Spleen (tissue), 11 donors: Measurements from ENCODE around the gene OXTR. TPM values are rescaled to one million over a fixed set of nuclear protein-coding genes. Genes with fewer than 3 reads are reported as not detected.

Experiments used
- DNase-seq: peaks from one replicate; pipeline ENCODE4 v3.0.0-alpha.2; 2020
- H3K27ac ChIP-seq, 8 donors: fragments of 200-600 bp; sonication (generic) in 7 of 8; 1 replicate in 4 of 8; 2 replicates in 4 of 8; pipeline versions ENCODE4 v1.5.0 to v1.8.0; 2016 to 2021; ENCODE audit warnings: inconsistent platforms in 4 of 8, mild to moderate bottlenecking in 4 of 8, moderate library complexity in 1 of 8
- H3K27me3 ChIP-seq, 7 donors: fragments of 200-600 bp; sonication (generic) in 6 of 7; replicated peaks in 1 of 7; 1 replicate in 4 of 7; 2 replicates in 3 of 7; pipeline versions ENCODE4 v1.5.0 to v1.8.0; 2016 to 2021; ENCODE audit warnings: inconsistent platforms in 3 of 7, mild to moderate bottlenecking in 1 of 7
- H3K36me3 ChIP-seq, 6 donors: fragments of 200-600 bp; sonication (generic) in 5 of 6; 1 replicate in 4 of 6; 2 replicates in 2 of 6; pipeline versions ENCODE4 v1.5.0 to v1.8.0; 2016 to 2021; ENCODE audit warnings: inconsistent platforms in 2 of 6
- H3K4me1 ChIP-seq, 6 donors: fragments of 200-600 bp; sonication (generic) in 5 of 6; 1 replicate in 3 of 6; 2 replicates in 3 of 6; pipeline versions ENCODE4 v1.5.0 to v1.8.0; 2016 to 2021; ENCODE audit warnings: inconsistent platforms in 3 of 6
- H3K4me3 ChIP-seq, 8 donors: fragments of 200-600 bp; sonication (generic) in 7 of 8; 1 replicate in 4 of 8; 2 replicates in 4 of 8; pipeline versions ENCODE4 v1.5.0 to v1.8.0; 2016 to 2021; ENCODE audit warnings: inconsistent platforms in 4 of 8, mild to moderate bottlenecking in 4 of 8, moderate library complexity in 2 of 8
- H3K9me3 ChIP-seq, 8 donors: fragments of 200-600 bp; sonication (generic) in 7 of 8; 1 replicate in 4 of 8; 2 replicates in 4 of 8; pipeline versions ENCODE4 v1.5.0 to v1.8.0; 2016 to 2021; ENCODE audit warnings: inconsistent platforms in 4 of 8
- CTCF ChIP-seq, 11 experiments: fragments of 200-600 bp in 7 of 11; fragments of 450-650 bp in 4 of 11; sonication (generic) in 4 of 11; IDR thresholded peaks in 8 of 11; conservative IDR thresholded peaks in 3 of 11; 1 replicate in 7 of 11; 2 replicates in 4 of 11; pipeline versions ENCODE4 v1.4.0 to v1.8.0; 2016 to 2021; ENCODE audit warnings: antibody characterized with exemption in 11 of 11, inconsistent platforms in 4 of 11, mild to moderate bottlenecking in 1 of 11
- POLR2A ChIP-seq, 3 donors: fragments of 450-650 bp; IDR thresholded peaks; one replicate each; pipeline ENCODE4 v1.5.1; 2017; ENCODE audit warnings: antibody characterized with exemption in 3 of 3, mild to moderate bottlenecking in 1 of 3
- POLR2AphosphoS5 ChIP-seq, 3 donors: sonication (generic); formaldehyde crosslinking; IDR thresholded peaks; one replicate each; pipeline ENCODE4 v1.5.1; 2017; ENCODE audit warnings: antibody characterized with exemption in 3 of 3
- WGBS, 5 donors: extraction: QIAGEN DNeasy Blood & Tissue Kit in 3 of 5; methylation state at CpG; one replicate each; pipeline versions ENCODE4 v1.1.5 to v1.1.7; 2013 to 2018; 5-methylcytosine and 5-hydroxymethylcytosine counted together
- intact Hi-C: fragments of 100-400 bp; cut with DNase I; formaldehyde crosslinking; loops from one replicate; pipeline ENCODE4 v1.15.0; 2023; ENCODE audit warnings: low total_unique reads
- polyA plus RNA-seq, 3 donors: library from polyadenylated mRNA; stranded (reverse); fragments of 200-250 nt; gene quantifications; one replicate each; pipeline ENCODE4 v1.2.1, GENCODE V29; 2013
- total RNA-seq, 7 donors: library from RNA; depleted of rRNA in 3 of 7; stranded (reverse); fragments of >200 nt in 3 of 7; fragmentation: NEBNext Ultra II Directional in 4 of 7; extraction: Animal tissue kit (Norgen Biotek cat#: 25700) in 4 of 7; gene quantifications; one replicate each; pipeline versions ENCODE4 v1.1.0 to v1.2.1, GENCODE V29; 2016 to 2021
- donor health status: healthy with polysubstance abuse.
- donor health status: DM: no; HTN: no; CAD: no; lungs with moderate emphysema.
- donor health status: DM: no; HTN: no; CAD: no.
- donor health status: Bipolar disorder and iron deficiency.
- donor health status: healthy.
- donor health status: DM: no; HTN: no; CAD: no.
- donor health status: DM: yes; HTN: yes; CAD: no.

OXTR gene
- total and polyA plus RNA-seq, 10 donors, result 0.19 to 1.4 (median 0.43) TPM

GRCh38 chr3:8756671-8757070, 12.7 kb downstream of the OXTR start:
- Histone ChIP-seq H3K4me1 (no peaks in the 10 kb centered on the region), H3K27me3 (no peaks in the 10 kb centered on the region), H3K9me3 (no peaks in the 10 kb centered on the region), H3K4me3 (no peak overlapping the region), H3K27ac (no peak overlapping the region), H3K36me3 (no peaks in the 10 kb centered on the region)
- WGBS, 5 donors, result 79 to 89% (median 86%) methylated on average over 7 of the region's 7 CpGs
- DNase-seq, result no peak
- intact Hi-C loops, result no loop called here
- no peak for TF ChIP-seq POLR2A (IDR thresholded peaks at IDR 0.05)
- TF ChIP-seq CTCF (IDR thresholded peaks at IDR 0.05 in 8 of 11, conservative IDR thresholded peaks at IDR 0.05 in 3 of 11), result no peak
- no peak for TF ChIP-seq POLR2AphosphoS5 (IDR thresholded peaks at IDR 0.05)

DNA sequence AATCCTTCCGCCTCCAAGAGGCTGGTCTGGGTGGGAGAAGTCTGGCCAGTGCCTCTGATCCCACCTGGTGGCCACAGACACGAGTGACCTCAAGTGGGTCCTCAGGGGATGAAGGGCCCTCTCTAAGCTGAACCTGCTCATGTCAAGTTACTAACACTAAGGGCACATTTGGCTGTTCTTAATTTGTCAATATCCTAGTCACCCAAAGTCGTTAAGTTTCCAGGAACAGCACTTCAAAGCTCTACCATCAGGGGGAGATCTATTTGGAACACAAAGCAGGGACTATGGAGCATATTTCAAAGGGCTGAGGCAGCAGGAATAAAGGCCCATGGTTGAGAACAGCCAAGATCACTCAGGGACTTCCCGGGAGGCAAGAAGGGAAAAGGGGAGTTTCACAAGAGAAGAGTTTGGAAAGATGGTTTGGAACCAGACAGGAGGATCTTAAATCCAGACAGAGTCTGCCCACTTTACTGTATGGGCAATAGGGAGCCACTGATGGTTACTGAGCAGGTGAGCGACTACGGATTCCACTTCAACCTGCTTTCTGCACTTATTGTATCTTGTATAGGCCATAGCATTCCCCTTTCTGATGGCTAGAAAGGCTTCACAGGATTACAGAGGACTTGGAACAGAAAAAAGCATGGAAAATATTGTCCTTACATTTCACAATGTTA, 13.7 kb downstream of the OXTR start:
- 70 to 78% (median 76%) methylated on average over 6 of the region's 6 CpGs for WGBS, 5 donors
- H3K36me3 ChIP-seq, result no peaks in the 10 kb centered on the region
- no peak overlapping the region for H3K27ac ChIP-seq
- no peak overlapping the region for H3K4me3 ChIP-seq
- H3K27me3 ChIP-seq, result no peaks in the 10 kb centered on the region
- intact Hi-C loops, result no loop called here
- no peak for DNase-seq
- no peak for TF ChIP-seq CTCF (IDR thresholded peaks at IDR 0.05 in 8 of 11, conservative IDR thresholded peaks at IDR 0.05 in 3 of 11)
- no peak for TF ChIP-seq POLR2AphosphoS5 (IDR thresholded peaks at IDR 0.05)
- TF ChIP-seq POLR2A (IDR thresholded peaks at IDR 0.05), result no peak
- no peaks in the 10 kb centered on the region for H3K9me3 ChIP-seq
- no peaks in the 10 kb centered on the region for H3K4me1 ChIP-seq

- 48 to 69% (median 55%) methylated on average over 3 of the region's 3 CpGs for WGBS, 5 donors
- H3K9me3 ChIP-seq, result no peaks in the 10 kb centered on the region
These were observed 14.3 kb downstream of the OXTR start for GRCh38 chr3:8755097-8755496.

GRCh38 chr3:8752832-8753231, 16.6 kb downstream of the OXTR start:
- Histone ChIP-seq H3K27me3 (no peaks in the 10 kb centered on the region), H3K4me3 (no peak overlapping the region), H3K4me1 (no peaks in the 10 kb centered on the region), H3K27ac (no peak overlapping the region), H3K9me3 (no peaks in the 10 kb centered on the region), H3K36me3 (no peaks in the 10 kb centered on the region)
- TF ChIP-seq CTCF (IDR thresholded peaks at IDR 0.05 in 8 of 11, conservative IDR thresholded peaks at IDR 0.05 in 3 of 11), result no peak
- no peak for TF ChIP-seq POLR2A (IDR thresholded peaks at IDR 0.05)
- TF ChIP-seq POLR2AphosphoS5 (IDR thresholded peaks at IDR 0.05), result no peak
- 57 to 76% (median 69%) methylated on average over 9 to 14 of the region's 14 CpGs for WGBS, 5 donors
- intact Hi-C loops, result no loop called here
- DNase-seq, result no peak

More at GRCh38 chr3:8755097-8755496, 14.3 kb downstream of the OXTR start:
- Histone ChIP-seq H3K4me1 (no peaks in the 10 kb centered on the region), H3K27ac (no peak overlapping the region), H3K4me3 (no peak overlapping the region), H3K27me3 (no peaks in the 10 kb centered on the region), H3K36me3 (no peaks in the 10 kb centered on the region)
- no peak for TF ChIP-seq CTCF (IDR thresholded peaks at IDR 0.05 in 8 of 11, conservative IDR thresholded peaks at IDR 0.05 in 3 of 11)
- intact Hi-C loops, result no loop called here
- no peak for DNase-seq
